ENCODE results near the gene NEAT1.

The NEAT1 gene

GRCh38 chr11:65421794-65422632, 585 bp upstream of the NEAT1 start:
- DNase-seq (ENCODE audit: low read depth, low spot score) = peak; percentile 99

- DNase-seq (ENCODE audit: low read depth, low spot score) = no peak
These were observed 1.1 kb downstream of the NEAT1 start for GRCh38 chr11:65423516-65424204.

GRCh38 chr11:65424205-65425104, 1.9 kb downstream of the NEAT1 start:
- peak; percentile 70 for DNase-seq (ENCODE audit: low read depth, low spot score)

GRCh38 chr11:65425105-65425970, 2.7 kb downstream of the NEAT1 start:
- peak; percentile 79 for DNase-seq (ENCODE audit: low read depth, low spot score)

GRCh38 chr11:65425971-65426838, 3.6 kb downstream of the NEAT1 start:
- peak; percentile 65 for DNase-seq (ENCODE audit: low read depth, low spot score)

GRCh38 chr11:65426839-65427690, 4.5 kb downstream of the NEAT1 start:
- peak; percentile 75 for DNase-seq (ENCODE audit: low read depth, low spot score)

- peak; percentile 72 for DNase-seq (ENCODE audit: low read depth, low spot score)
These were observed 5.3 kb downstream of the NEAT1 start for GRCh38 chr11:65427691-65428577.

- DNase-seq (ENCODE audit: low read depth, low spot score) = no peak
These were observed 6.0 kb downstream of the NEAT1 start for GRCh38 chr11:65428578-65429067.

GRCh38 chr11:65429068-65429681, 6.6 kb downstream of the NEAT1 start:
- peak; percentile 70 for DNase-seq (ENCODE audit: low read depth, low spot score)

GRCh38 chr11:65429724-65430405, 7.3 kb downstream of the NEAT1 start:
- DNase-seq (ENCODE audit: low read depth, low spot score) = peak; percentile 88

GRCh38 chr11:65430406-65431217, 8.0 kb downstream of the NEAT1 start:
- peak; percentile 59 for DNase-seq (ENCODE audit: low read depth, low spot score)

- DNase-seq (ENCODE audit: low read depth, low spot score) = peak; percentile 53
These were observed 9.0 kb downstream of the NEAT1 start for GRCh38 chr11:65431451-65432099.

- peak; percentile 13 for DNase-seq (ENCODE audit: low read depth, low spot score)
These were observed 9.6 kb downstream of the NEAT1 start for GRCh38 chr11:65432100-65432650.

GRCh38 chr11:65432686-65433582, 10.3 kb downstream of the NEAT1 start:
- peak; percentile 41 for DNase-seq (ENCODE audit: low read depth, low spot score)
